Endothelial cell of umbilical vein (primary cell): ENCODE results near the gene TM4SF4. TPM values are rescaled to one million over a fixed set of nuclear protein-coding genes. Genes with fewer than 3 reads are reported as not detected.

ENCODE experiments used
- BruUV-seq: library from RNA; stranded (reverse); fragments of 400-500 nt; replicated peaks from 2 replicates; lab custom pipeline; 2021; lab: Mats Ljungman, UMichigan
- CTCF ChIA-PET: fragments of 300-600, 350-600 bp; sonication (Branson Sonifier 250); formaldehyde crosslinking; loops from one replicate; lab custom pipeline; 2021; ENCODE audit warnings: antibody characterized with exemption, inconsistent platforms; lab: Charles Lee
- POLR2A ChIA-PET: fragments of 300-600, 350-600 bp; sonication (Branson Sonifier 250); formaldehyde crosslinking; loops from one replicate; lab custom pipeline; 2021; ENCODE audit warnings: antibody characterized with exemption, inconsistent platforms; lab: Charles Lee
- DNase-seq: peaks from one replicate; pipeline ENCODE4 v3.0.0-alpha.2; 2011; ENCODE audit warnings: low read depth, low spot score
- FAIRE-seq: peaks from 2 replicates; lab custom pipeline; 2011; peaks lifted over from hg19 to GRCh38; lab: Jason Lieb, UNC
- H2AFZ ChIP-seq: 2 replicates; pipeline ENCODE4 v1.6.0; 2012; ENCODE audit warnings: low read depth, low read length, control low read depth, inconsistent platforms
- H3K27ac ChIP-seq: 2 replicates; pipeline ENCODE4 v1.5.1; 2011; ENCODE audit warnings: low read depth, mild to moderate bottlenecking, control low read depth, low read length, moderate library complexity; ENCODE audit not compliant: insufficient read depth
- H3K27me3 ChIP-seq, 2 experiments: 2 replicates each; pipeline versions ENCODE4 v1.6.0 to v1.6.1; 2011; ENCODE audit warnings: low read length in 2 of 2, mixed read lengths in 1 of 2; ENCODE audit not compliant: control insufficient read depth in 2 of 2, insufficient read depth in 2 of 2
- H3K36me3 ChIP-seq, 2 experiments: 2 replicates in 1 of 2; 3 replicates in 1 of 2; pipeline ENCODE4 v1.5.1; 2011; ENCODE audit warnings: low read length in 2 of 2, mild to moderate bottlenecking in 1 of 2, moderate library complexity in 1 of 2; ENCODE audit not compliant: control insufficient read depth in 2 of 2, insufficient read depth in 2 of 2; ENCODE audit errors: extremely low read depth in 1 of 2
- H3K4me1 ChIP-seq: 3 replicates; pipeline ENCODE4 v1.5.1; 2011; ENCODE audit warnings: mild to moderate bottlenecking, low read length; ENCODE audit not compliant: control insufficient read depth, insufficient read depth; ENCODE audit errors: extremely low read depth
- H3K4me2 ChIP-seq: 2 replicates; pipeline ENCODE4 v1.6.1; 2011; ENCODE audit warnings: low read length, control low read depth, mixed read lengths; ENCODE audit not compliant: insufficient read depth
- H3K4me3 ChIP-seq, 3 experiments: fragments of 200-600 bp in 1 of 3; sonication (generic), shearing (Covaris generic) in 1 of 3; replicated peaks in 1 of 3; 2 replicates each; pipeline ENCODE4 v1.5.1; 2011 to 2016; ENCODE audit warnings: control low read depth in 3 of 3, low read length in 3 of 3, mild to moderate bottlenecking in 2 of 3, inconsistent platforms in 1 of 3, low read depth in 1 of 3, moderate library complexity in 1 of 3; ENCODE audit not compliant: insufficient read depth in 1 of 3
- H3K79me2 ChIP-seq: 2 replicates; pipeline ENCODE4 v1.6.0; 2012; ENCODE audit warnings: low read length, inconsistent platforms; ENCODE audit not compliant: control insufficient read depth, insufficient read depth
- H3K9ac ChIP-seq: replicated peaks from 2 replicates; pipeline ENCODE3; 2011; ENCODE audit warnings: low read length, control low read depth; ENCODE audit not compliant: insufficient read depth; ENCODE audit errors: extremely low read depth
- H3K9me1 ChIP-seq: replicated peaks from 3 replicates; pipeline ENCODE4 v1.6.0; 2011; ENCODE audit warnings: mild to moderate bottlenecking, low read length; ENCODE audit not compliant: control insufficient read depth, insufficient read depth; ENCODE audit errors: extremely low read depth
- H3K9me3 ChIP-seq: replicated peaks from 2 replicates; pipeline ENCODE4 v1.5.1; 2012; ENCODE audit warnings: low read length, inconsistent platforms; ENCODE audit not compliant: control insufficient read depth, insufficient read depth
- H4K20me1 ChIP-seq: replicated peaks from 2 replicates; pipeline ENCODE3; 2011; ENCODE audit warnings: mild to moderate bottlenecking, low read length; ENCODE audit not compliant: control insufficient read depth, insufficient read depth; ENCODE audit errors: extremely low read depth
- CTCF ChIP-seq, 2 donors: IDR thresholded peaks; 1 replicate in 1 of 2; 2 replicates in 1 of 2; pipeline ENCODE4 v1.5.1; 2011; ENCODE audit warnings: low read length in 2 of 2, mild to moderate bottlenecking in 2 of 2, moderate library complexity in 2 of 2, control low read depth in 1 of 2, inconsistent platforms in 1 of 2, low read depth in 1 of 2; ENCODE audit not compliant: insufficient read depth in 1 of 2; ENCODE audit errors: extremely low read depth in 1 of 2
- EZH2 ChIP-seq: IDR thresholded peaks from 2 replicates; pipeline ENCODE4 v1.6.1; 2012; ENCODE audit warnings: borderline replicate concordance, low read depth, mild to moderate bottlenecking, moderate library complexity, low read length, inconsistent platforms; ENCODE audit not compliant: severe bottlenecking
- FOS ChIP-seq: IDR thresholded peaks from 2 replicates; pipeline ENCODE4 v1.6.1; 2011; ENCODE audit warnings: mild to moderate bottlenecking, low read length, moderate library complexity, borderline replicate concordance; ENCODE audit not compliant: insufficient read depth
- GATA2 ChIP-seq: IDR thresholded peaks from 2 replicates; pipeline ENCODE4 v1.7.0; 2011; ENCODE audit warnings: low read depth, mild to moderate bottlenecking, moderate library complexity, mixed read lengths, low read length; ENCODE audit not compliant: insufficient read length, insufficient read depth
- JUN ChIP-seq: IDR thresholded peaks from 2 replicates; pipeline ENCODE4 v1.6.1; 2011; ENCODE audit warnings: borderline replicate concordance, low read depth; ENCODE audit not compliant: insufficient read length, insufficient read depth
- MAX ChIP-seq: IDR thresholded peaks from 2 replicates; pipeline ENCODE4 v1.6.1; 2011; ENCODE audit not compliant: insufficient read depth, insufficient read length
- MYC ChIP-seq: IDR thresholded peaks from one replicate; pipeline ENCODE4 v1.6.1; 2011; ENCODE audit warnings: mild to moderate bottlenecking, low read depth, low read length
- POLR2A ChIP-seq: IDR thresholded peaks from 2 replicates; pipeline ENCODE4 v1.6.1; 2012; ENCODE audit warnings: low read depth, mild to moderate bottlenecking, control low read depth, low read length
- POLR2AphosphoS5 ChIP-seq: IDR thresholded peaks from 2 replicates; pipeline ENCODE4 v1.6.1; 2012; ENCODE audit warnings: low read depth, mild to moderate bottlenecking, control low read depth, low read length, moderate library complexity; ENCODE audit not compliant: insufficient read depth
- dilution Hi-C: fragments of 300-500 bp; cut with MboI; formaldehyde crosslinking; loops from one replicate; pipeline ENCODE4 v1.15.0; 2019; ENCODE audit warnings: low sequenced_read_pairs; ENCODE audit not compliant: extremely low pct_ligation_motif_present
- intact Hi-C: fragments of 100-400 bp; cut with micrococcal nuclease; formaldehyde crosslinking; loops from one replicate; pipeline ENCODE4 v1.10.0; 2022
- polyA plus RNA-seq, 4 experiments: library from polyadenylated mRNA; depleted of rRNA in 3 of 4; stranded (reverse) in 3 of 4; unstranded in 1 of 4; fragments of >200 nt; gene quantifications; 2 replicates each; pipeline versions ENCODE4 v1.2.1 to v1.2.3, GENCODE V29; 2011 to 2012; ENCODE audit warnings: missing spikeins in 1 of 4
- total RNA-seq: library from RNA; stranded (reverse); gene quantifications from 2 replicates; pipeline ENCODE4 v1.2.3, GENCODE V29; 2021

Gene TM4SF4
- total and polyA plus RNA-seq, 2 donors (not counting 3 experiments of a cell fraction or from before 2014, with no cell fraction given), result not detected

GRCh38 chr3:149430216-149430615 lies 44.3 kb upstream of the TM4SF4 start:
- Histone ChIP-seq H3K4me3 (no peak overlapping the region), H4K20me1 (no peaks in the 10 kb centered on the region), H2AFZ (no peak overlapping the region), H3K27ac (no peak overlapping the region), H3K4me2 (no peak overlapping the region), H3K9me1 (no peaks in the 10 kb centered on the region), H3K9me3 (no peaks in the 10 kb centered on the region), H3K36me3 (no peaks in the 10 kb centered on the region), H3K79me2 (no peaks in the 10 kb centered on the region), H3K27me3 (no peaks in the 10 kb centered on the region), H3K9ac (no peak overlapping the region), H3K4me1 (no peaks in the 10 kb centered on the region)
- TF ChIP-seq CTCF (IDR thresholded peaks at IDR 0.05; ENCODE audit: extremely low read depth in 1 of 2, insufficient read depth in 1 of 2, low read depth in 1 of 2, low read length in 2 of 2) (no peak), GATA2 (no peak), MAX (no peak), POLR2A (no peak), MYC (no peak), FOS (no peak), JUN (no peak), EZH2 (no peak), POLR2AphosphoS5 (no peak)
- ChIA-PET POLR2A (no interaction called here), CTCF (interaction anchor here (1.2 to 1.8 kb wide), 3 partner anchors 12 to 49 kb away, joined by 4 to 8 read pairs (median 4); no protein-coding TSS in a partner anchor)
- dilution Hi-C loops (no loop called here), intact Hi-C loops (no loop called here)
- DNase-seq, result no peak
- no peak for FAIRE-seq
- no TSS peak for BruUV-seq
